ENCODE measurements around the gene GPR50. TPM values are rescaled to one million over a fixed set of nuclear protein-coding genes. Genes with fewer than 3 reads are reported as not detected.

GPR50 gene
- total RNA-seq, result not detected

GRCh38 chrX:151176231-151176750 is at the start of gene GPR50:
Gene GPR50, plus strand, starts transcription at chrX:151176584. Its CDS starts 138 bp downstream, at chrX:151176722.
- TF ChIP-seq CTCF (IDR thresholded peaks at IDR 0.05; ENCODE audit: low read depth), result no peak

- no peak for TF ChIP-seq CTCF (IDR thresholded peaks at IDR 0.05; ENCODE audit: low read depth)
These were observed 43.9 kb upstream of the GPR50 start for GRCh38 chrX:151132531-151132930.

GRCh38 chrX:151151665-151152267 is 24.6 kb upstream of the GPR50 start:
- TF ChIP-seq CTCF (IDR thresholded peaks at IDR 0.05; ENCODE audit: low read depth), result no peak

- no peak for TF ChIP-seq CTCF (IDR thresholded peaks at IDR 0.05; ENCODE audit: low read depth)
These were observed 23.3 kb upstream of the GPR50 start for GRCh38 chrX:151153086-151153485.

- TF ChIP-seq CTCF (IDR thresholded peaks at IDR 0.05; ENCODE audit: low read depth), result no peak
These were observed 22.7 kb upstream of the GPR50 start for GRCh38 chrX:151153667-151154066.

- no peak for TF ChIP-seq CTCF (IDR thresholded peaks at IDR 0.05; ENCODE audit: low read depth)
These were observed 21.1 kb upstream of the GPR50 start for GRCh38 chrX:151155234-151155633.

GRCh38 chrX:151161690-151162089 is 14.7 kb upstream of the GPR50 start:
- no peak for TF ChIP-seq CTCF (IDR thresholded peaks at IDR 0.05; ENCODE audit: low read depth)
